Erythroblast (primary cell): Measurements from ENCODE around the gene UHRF2.
A peak's percentile ranks its signal among the peaks of the same experiment; 100 is the strongest.

ENCODE experiments used
- DNase-seq, 2 experiments: peaks; one replicate each; lab custom pipeline; 2025; lab: John Stamatoyannopoulos, UW
- GATA1 ChIP-seq: IDR thresholded peaks from 2 replicates; pipeline ENCODE4 v1.6.1; 2011; ENCODE audit warnings: low read depth, mild to moderate bottlenecking, control low read depth, low read length, moderate library complexity
- POLR2A ChIP-seq: IDR thresholded peaks from 2 replicates; pipeline ENCODE4 v1.6.1; 2011; ENCODE audit warnings: mild to moderate bottlenecking, low read length

Gene UHRF2

DNA sequence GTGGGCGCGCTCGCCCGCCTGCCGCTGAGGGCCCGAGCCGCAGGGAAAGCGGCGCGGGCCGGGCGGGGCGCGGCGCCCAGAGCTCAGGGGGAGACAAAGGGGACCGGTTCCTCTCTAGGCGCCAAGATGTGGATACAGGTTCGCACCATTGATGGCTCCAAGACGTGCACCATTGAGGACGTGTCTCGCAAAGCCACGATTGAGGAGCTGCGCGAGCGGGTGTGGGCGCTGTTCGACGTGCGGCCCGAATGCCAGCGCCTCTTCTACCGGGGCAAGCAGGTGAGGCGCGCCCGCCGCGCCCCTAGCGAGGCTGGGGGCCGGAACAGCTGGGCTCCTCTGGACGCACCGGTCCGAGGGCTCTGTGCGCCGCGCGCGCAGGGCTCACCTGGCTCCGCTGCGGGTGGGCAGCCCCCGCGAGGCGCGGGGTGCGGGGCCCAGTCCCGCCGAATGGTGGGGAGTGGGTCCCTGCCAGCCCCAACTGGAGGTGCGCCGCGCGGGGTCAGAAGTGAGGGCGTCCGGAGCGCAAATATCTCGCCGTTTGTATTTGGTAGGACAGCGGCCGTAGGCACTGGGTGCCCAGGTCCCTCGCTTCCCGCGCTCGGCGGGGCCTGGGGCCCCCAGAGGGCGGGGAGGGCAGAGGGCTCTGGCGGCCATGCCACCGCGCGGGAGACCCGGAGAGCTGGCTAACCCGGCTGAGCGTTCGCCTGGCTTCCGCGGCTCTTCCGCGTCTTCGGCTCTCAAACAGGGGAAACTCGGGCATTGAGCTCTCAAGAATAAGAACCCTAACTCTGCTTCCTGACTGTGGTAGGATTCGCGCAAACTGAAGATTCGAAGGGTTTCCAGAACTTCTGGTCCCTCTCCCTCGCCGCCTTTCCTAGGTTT is 607 bp downstream of the UHRF2 start:
- DNase-seq: peak; percentile 57 to 74
- TF ChIP-seq GATA1 (no peak), POLR2A (peak; percentile 71)

DNA sequence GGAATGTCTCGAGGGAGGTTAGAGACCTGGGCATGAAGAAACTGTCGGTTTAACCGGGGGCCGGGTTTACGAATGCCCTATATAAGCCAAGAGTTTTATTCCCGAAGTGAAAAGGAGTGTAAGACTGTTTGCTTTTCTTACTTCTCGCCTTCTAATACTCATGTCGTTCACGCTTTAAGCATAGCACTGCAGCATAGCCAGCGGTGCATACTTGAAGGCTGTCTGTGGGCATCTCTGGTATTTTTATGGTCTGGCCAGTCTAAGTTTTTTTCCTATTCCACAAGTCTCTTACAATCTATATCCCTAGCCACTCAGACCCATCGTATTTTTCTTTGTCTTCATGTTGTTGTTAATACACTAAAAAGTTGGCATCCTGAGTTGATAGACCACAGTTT is 1.2 kb downstream of the UHRF2 start:
- peak; percentile 52 to 71 for DNase-seq
- TF ChIP-seq GATA1: no peak

- TF ChIP-seq GATA1 (no peak), POLR2A (no peak)
- DNase-seq: peak; percentile 55 to 65
Measured at GRCh38 chr9:6415266-6415665, 2.3 kb downstream of the UHRF2 start.

- DNase-seq: peak in 1 of 2 experiments; percentile 32
Measured at GRCh38 chr9:6417186-6417585, 4.2 kb downstream of the UHRF2 start.

DNA sequence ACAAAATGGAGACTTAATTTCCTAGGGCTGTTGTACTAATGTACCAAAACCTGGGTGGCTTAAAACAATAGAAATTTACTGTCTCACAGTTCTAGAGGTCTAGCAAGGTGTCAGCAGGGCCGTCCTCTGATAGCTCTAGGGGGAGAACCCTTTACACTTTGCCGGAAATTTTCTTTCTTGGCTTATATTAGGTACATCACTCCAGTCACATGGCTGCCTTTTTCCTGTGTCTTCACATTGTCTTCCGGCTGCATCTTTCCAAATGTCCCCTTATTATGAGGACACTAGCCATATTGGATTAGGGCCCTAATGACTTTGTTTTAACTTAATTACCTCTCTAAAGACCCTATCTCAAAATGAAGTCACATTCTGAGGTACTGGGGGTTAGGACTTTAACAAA is 5.8 kb downstream of the UHRF2 start:
- no peak for DNase-seq
- TF ChIP-seq GATA1 (no peak), POLR2A (no peak)

More at GRCh38 chr9:6417186-6417585, 4.2 kb downstream of the UHRF2 start:
- TF ChIP-seq POLR2A (no peak), GATA1 (no peak)

DNA sequence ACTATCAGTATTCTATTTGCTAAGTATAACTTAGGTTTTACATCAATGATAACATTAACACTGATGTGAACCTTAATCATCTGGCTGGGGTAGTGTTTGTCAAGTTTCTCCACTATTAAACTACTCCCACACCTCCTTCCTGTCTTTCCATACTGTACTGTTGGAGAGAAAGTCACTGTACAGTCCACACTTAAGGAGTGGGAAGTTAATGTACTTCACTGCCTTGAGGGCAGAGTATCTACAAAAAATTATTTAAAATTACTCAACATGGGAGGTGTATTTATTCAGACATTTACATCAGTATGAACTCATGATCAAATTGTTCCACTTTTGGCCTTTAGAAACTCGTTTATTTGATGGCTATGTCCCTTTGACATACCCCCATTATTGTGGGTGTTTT is 11.9 kb downstream of the UHRF2 start:
- no peak for TF ChIP-seq POLR2A
- no peak for TF ChIP-seq GATA1
- DNase-seq: no peak

DNA sequence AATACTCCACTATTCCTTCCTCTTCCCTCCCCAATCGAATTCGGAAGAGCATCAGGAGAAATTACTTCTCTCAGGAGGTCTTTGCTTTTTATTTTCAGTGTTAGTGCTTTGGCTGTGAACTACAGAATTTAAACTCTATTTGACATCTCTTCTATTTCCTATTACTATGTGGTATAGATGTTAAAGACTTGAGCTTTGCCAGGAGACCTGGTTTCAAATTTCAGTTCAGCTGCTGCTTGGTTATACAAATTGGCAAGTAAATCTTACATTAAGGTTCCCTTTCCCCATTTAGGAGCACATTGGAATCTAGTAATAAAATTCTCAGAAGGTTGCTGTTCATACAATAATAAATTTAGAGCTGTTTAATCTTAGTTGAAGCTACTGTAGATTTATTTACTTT is 13.1 kb downstream of the UHRF2 start:
- DNase-seq: no peak
- no peak for TF ChIP-seq POLR2A
- no peak for TF ChIP-seq GATA1

DNA sequence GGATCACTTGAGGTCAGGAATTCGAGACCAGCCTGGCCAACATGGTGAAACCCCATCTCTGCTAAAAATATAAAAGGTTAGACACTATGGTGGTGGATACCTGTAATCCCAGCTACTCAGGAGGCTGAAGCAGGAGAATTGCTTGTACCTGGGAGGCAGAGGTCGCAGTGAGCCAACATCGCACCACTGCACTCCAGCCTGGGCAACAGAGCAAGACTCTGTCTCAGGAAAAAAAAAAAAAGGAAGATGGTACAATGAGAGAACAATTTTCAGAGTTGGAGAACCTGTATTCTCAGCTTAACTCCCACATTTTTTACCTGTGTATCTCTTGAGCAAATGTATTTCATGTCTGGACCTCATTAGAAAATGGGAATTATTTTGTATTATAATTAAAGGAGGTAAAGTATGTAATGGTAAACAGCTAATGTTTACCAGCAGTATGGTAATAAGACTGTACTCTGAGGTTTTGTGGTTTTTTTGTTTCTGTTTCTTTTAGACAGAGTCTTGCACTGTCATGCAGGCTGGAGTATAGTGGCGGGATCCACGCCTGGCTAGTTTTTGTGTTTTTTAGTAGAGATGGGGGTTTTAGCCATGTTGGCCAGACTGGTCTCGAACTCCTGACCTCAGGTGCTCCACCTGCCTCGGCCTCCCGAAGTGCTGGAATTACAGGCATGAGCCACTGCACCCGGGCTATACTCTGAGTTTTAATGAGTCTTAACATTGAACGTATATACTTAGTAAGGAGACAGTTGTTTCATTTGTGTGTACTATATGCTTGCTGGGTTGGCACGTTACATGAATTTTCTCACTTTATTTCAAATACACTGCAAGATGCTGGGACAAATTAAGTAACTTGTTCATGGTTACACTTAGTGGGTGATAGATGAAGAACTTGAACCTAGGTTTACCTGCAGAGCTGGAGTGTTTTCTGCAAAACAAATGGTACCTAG is 16.2 kb downstream of the UHRF2 start:
- peak in 1 of 2 experiments; percentile 19 for DNase-seq
- no peak for TF ChIP-seq POLR2A

GRCh38 chr9:6431038-6431437 is 18.0 kb downstream of the UHRF2 start:
- DNase-seq: no peak
- TF ChIP-seq GATA1 (no peak), POLR2A (no peak)

DNA sequence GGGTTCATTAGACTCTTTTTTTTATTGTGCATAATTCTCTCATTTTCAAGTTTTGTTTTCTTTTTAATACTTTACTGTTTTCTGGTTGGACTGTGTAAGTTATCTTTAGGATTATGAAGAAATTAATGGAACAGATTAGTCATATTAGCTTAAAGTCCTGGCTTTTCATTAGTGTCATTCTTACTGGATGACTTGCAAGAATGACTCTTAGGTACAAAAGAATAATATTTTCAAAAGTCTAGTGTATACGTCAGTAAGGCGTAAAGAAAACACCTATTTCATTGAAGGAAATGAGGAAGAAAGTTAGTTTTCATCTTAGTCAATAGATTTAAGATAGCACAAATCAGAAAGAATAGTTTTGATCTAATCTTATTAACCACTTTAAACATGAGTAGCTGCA is 20.4 kb downstream of the UHRF2 start:
- TF ChIP-seq POLR2A (no peak), GATA1 (no peak)
- no peak for DNase-seq

DNA sequence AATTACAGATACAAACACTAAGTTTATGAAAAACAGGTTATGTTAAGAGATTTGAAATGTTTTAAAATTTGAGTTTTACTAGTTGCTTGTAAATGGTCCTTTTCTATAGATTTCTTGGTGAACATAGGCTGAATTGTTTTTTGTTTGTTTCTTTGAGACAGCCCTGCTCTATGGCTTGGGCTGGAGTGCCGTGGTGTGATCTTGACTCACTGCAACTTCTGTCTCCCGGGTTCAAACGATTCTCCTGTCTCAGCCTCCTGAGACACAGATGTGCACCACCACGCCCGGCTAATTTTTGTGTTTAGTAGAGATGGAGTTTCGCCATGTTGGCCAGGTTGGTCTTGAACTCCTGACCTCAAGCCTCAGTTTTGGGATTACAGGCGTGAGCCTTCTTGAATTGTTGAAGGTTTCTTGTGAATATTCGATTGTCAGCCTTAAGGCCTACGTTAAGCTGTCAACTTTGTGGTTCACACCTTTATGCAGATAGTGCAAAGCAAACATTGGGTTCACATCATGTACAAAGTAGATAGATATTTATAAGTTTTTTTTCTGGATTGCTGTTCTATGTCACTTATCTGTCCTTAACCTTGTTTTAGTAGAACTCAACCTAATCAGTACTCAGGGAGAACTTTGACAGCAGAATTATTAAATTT is 26.2 kb downstream of the UHRF2 start:
- no peak for DNase-seq
- TF ChIP-seq GATA1: no peak
- no peak for TF ChIP-seq POLR2A

GRCh38 chr9:6440405-6440804 is 27.4 kb downstream of the UHRF2 start:
- no peak for TF ChIP-seq POLR2A
- no peak for TF ChIP-seq GATA1

GRCh38 chr9:6441269-6441668 is 28.3 kb downstream of the UHRF2 start:
- TF ChIP-seq POLR2A (no peak), GATA1 (no peak)
- no peak for DNase-seq

More at GRCh38 chr9:6440405-6440804, 27.4 kb downstream of the UHRF2 start:
- no peak for DNase-seq
